ENCODE measurements around the gene INTS6. TPM values are rescaled to one million over a fixed set of nuclear protein-coding genes. Genes with fewer than 3 reads are reported as not detected.

Gene INTS6
- total and polyA plus RNA-seq, 2 of the 4 experiments (the other 2 are of a cell fraction) = 12.9 to 42.3 TPM

GRCh38 chr13:51432576-51432975 lies 20.3 kb downstream of the INTS6 start:
- no peak overlapping the region for H2AK9ac ChIP-seq (replicated peaks; ENCODE audit: low read depth, low read length, poor library complexity)
- ATAC-seq (ENCODE audit: low read depth) (no peak), DNase-seq (no peak)
- no peaks in the 10 kb centered on the region for H3K27me3 ChIP-seq (ENCODE audit: control insufficient read depth, insufficient read depth, low read length)
- H2BK120ac ChIP-seq (ENCODE audit: low read depth, low read length) = no peak overlapping the region
- no peak overlapping the region for H2AFZ ChIP-seq (replicated peaks; ENCODE audit: low read length, poor library complexity)
- intact Hi-C loops (cut with micrococcal nuclease) (loop anchor here (5.0 kb wide), 1 partner anchor 280 kb away; no protein-coding TSS in a partner anchor), in situ Hi-C loops (cut with MboI; ENCODE audit: low sequenced_read_pairs) (no loop called here), dilution Hi-C loops (cut with HindIII; ENCODE audit: low sequenced_read_pairs, unreplicated experiment) (no loop called here)
- no peak overlapping the region for H3K27ac ChIP-seq (ENCODE audit: insufficient read depth, low read length)
- no CpG with 5 or more reads among the region's 2 CpGs for WGBS, 2 experiments (ENCODE audit: extremely low coverage in 2 of 2, insufficient read length in 1 of 2)
- no peak overlapping the region for H3K4me3 ChIP-seq (ENCODE audit: insufficient read depth, low read depth, low read length)
- no peak for TF ChIP-seq CTCF (conservative IDR thresholded peaks at IDR 0.05; ENCODE audit: low read depth, low read length)
- TF ChIP-seq FOS (IDR thresholded peaks at IDR 0.05; ENCODE audit: low read depth, low read length) = no peak
- no peak for TF ChIP-seq CEBPB (IDR thresholded peaks at IDR 0.05; ENCODE audit: low read depth, low read length)
- no peak for TF ChIP-seq NFE2L2 (IDR thresholded peaks at IDR 0.05; ENCODE audit: low read depth, low read length)
- TF ChIP-seq RFX5 (IDR thresholded peaks at IDR 0.05; ENCODE audit: low read depth, low read length) = no peak
- no peak for TF ChIP-seq MAZ (IDR thresholded peaks at IDR 0.05; ENCODE audit: borderline replicate concordance, low read depth, low read length)
- no peak for TF ChIP-seq BHLHE40 (IDR thresholded peaks at IDR 0.05; ENCODE audit: low read depth, low read length)
- TF ChIP-seq CHD1 (IDR thresholded peaks at IDR 0.05; ENCODE audit: low read depth, low read length) = no peak
- TF ChIP-seq RCOR1 (IDR thresholded peaks at IDR 0.05; ENCODE audit: insufficient replicate concordance, low read length) = no peak
- TF ChIP-seq ELK1 (IDR thresholded peaks at IDR 0.05; ENCODE audit: borderline replicate concordance, low read depth, low read length) = no peak
- no peak for TF ChIP-seq SMC3 (IDR thresholded peaks at IDR 0.05; ENCODE audit: low read depth, low read length)
- TF ChIP-seq MXI1 (IDR thresholded peaks at IDR 0.05; ENCODE audit: borderline replicate concordance, low read depth, low read length) = no peak
- TF ChIP-seq RAD21 (IDR thresholded peaks at IDR 0.05; ENCODE audit: low read length) = no peak
- TF ChIP-seq POLR2A (IDR thresholded peaks at IDR 0.05; ENCODE audit: low read depth, low read length) = no peak
- TF ChIP-seq MAFK (IDR thresholded peaks at IDR 0.05; ENCODE audit: low read depth, low read length) = no peak
- TF ChIP-seq USF2 (IDR thresholded peaks at IDR 0.05; ENCODE audit: low read depth, low read length) = no peak
- no peak overlapping the region for H2BK20ac ChIP-seq (ENCODE audit: low read depth, low read length)
- H2BK15ac ChIP-seq (ENCODE audit: low read depth, low read length) = no peak overlapping the region
- no peak overlapping the region for H3K56ac ChIP-seq (ENCODE audit: extremely low read depth, insufficient read depth, low read length)
- H4K91ac ChIP-seq (ENCODE audit: insufficient read depth, low read depth, low read length) = no peak overlapping the region
- H3K79me1 ChIP-seq (ENCODE audit: low read depth in 1 of 2, low read length in 2 of 2) = peaks cover 0 to 20% of the 10 kb centered on the region in 2 experiments; a peak in 3 of 4 replicates
- H3K4ac ChIP-seq (ENCODE audit: low read depth, low read length) = no peak overlapping the region
- H3K36me3 ChIP-seq (ENCODE audit: control insufficient read depth, insufficient read depth, low read length) = peaks cover 6% of the 10 kb centered on the region
- BruUV-seq (replicated peaks) = no TSS peak
- no peak overlapping the region for H3K9ac ChIP-seq (ENCODE audit: low read depth, low read length)
- H4K8ac ChIP-seq (ENCODE audit: low read depth in 2 of 2, low read length in 2 of 2) = no peak overlapping the region
- H3K9me1 ChIP-seq (ENCODE audit: insufficient read depth, low read length) = 0 out of 2 replicates have a peak, but pooled peaks cover 4% of the 10 kb centered on the region
- no peaks in the 10 kb centered on the region for H3K4me1 ChIP-seq (ENCODE audit: control insufficient read depth, insufficient read depth, low read length)
- POLR2A ChIA-PET (ENCODE audit: unreplicated experiment) = interaction anchor here (0.6 kb wide), 1 partner anchor 134 kb away, joined by 4 read pairs; no protein-coding TSS in a partner anchor
- H3K14ac ChIP-seq (replicated peaks; ENCODE audit: low read depth, low read length) = no peak overlapping the region
- H4K5ac ChIP-seq (ENCODE audit: low read depth, low read length) = no peak overlapping the region
- no peak overlapping the region for H2AK5ac ChIP-seq (ENCODE audit: low read depth, low read length)
- CTCF ChIA-PET = no interaction called here
- H3K9me3 ChIP-seq (ENCODE audit: control insufficient read depth, insufficient read depth, low read length) = no peaks in the 10 kb centered on the region
- no peak overlapping the region for H3K4me2 ChIP-seq (ENCODE audit: low read depth, low read length)
- H3K23ac ChIP-seq (ENCODE audit: low read depth, low read length) = no peak overlapping the region
- no peak overlapping the region for H2BK5ac ChIP-seq (ENCODE audit: low read depth, low read length, poor library complexity, severe bottlenecking)
- H3K18ac ChIP-seq (ENCODE audit: low read depth, low read length) = no peak overlapping the region
- H4K20me1 ChIP-seq (ENCODE audit: insufficient read depth, low read length) = no peaks in the 10 kb centered on the region
